GM18909 (cell line): ENCODE results near the gene TTC39C.
A peak's percentile ranks its signal among the peaks of the same experiment; 100 is the strongest.

Experiments
- ATAC-seq: cut with Tn5 transposase; IDR thresholded peaks from one replicate; pipeline ENCODE4 v1.9.1; 2021; ENCODE audit warnings: mild to moderate bottlenecking; ENCODE audit not compliant: unreplicated experiment, poor library complexity

TTC39C gene

GRCh38 chr18:24014062-24014985 lies at the start of gene TTC39C:
Gene TTC39C (plus strand): TSS chr18:24014754. CDS start chr18:24014872, 118 bp downstream.
- ATAC-seq: peak; percentile 45

GRCh38 chr18:23966909-23967308 lies 47.6 kb upstream of the TTC39C start:
- no peak for ATAC-seq

GRCh38 chr18:23967321-23968089 lies 47.0 kb upstream of the TTC39C start:
- peak; percentile 78 for ATAC-seq

DNA sequence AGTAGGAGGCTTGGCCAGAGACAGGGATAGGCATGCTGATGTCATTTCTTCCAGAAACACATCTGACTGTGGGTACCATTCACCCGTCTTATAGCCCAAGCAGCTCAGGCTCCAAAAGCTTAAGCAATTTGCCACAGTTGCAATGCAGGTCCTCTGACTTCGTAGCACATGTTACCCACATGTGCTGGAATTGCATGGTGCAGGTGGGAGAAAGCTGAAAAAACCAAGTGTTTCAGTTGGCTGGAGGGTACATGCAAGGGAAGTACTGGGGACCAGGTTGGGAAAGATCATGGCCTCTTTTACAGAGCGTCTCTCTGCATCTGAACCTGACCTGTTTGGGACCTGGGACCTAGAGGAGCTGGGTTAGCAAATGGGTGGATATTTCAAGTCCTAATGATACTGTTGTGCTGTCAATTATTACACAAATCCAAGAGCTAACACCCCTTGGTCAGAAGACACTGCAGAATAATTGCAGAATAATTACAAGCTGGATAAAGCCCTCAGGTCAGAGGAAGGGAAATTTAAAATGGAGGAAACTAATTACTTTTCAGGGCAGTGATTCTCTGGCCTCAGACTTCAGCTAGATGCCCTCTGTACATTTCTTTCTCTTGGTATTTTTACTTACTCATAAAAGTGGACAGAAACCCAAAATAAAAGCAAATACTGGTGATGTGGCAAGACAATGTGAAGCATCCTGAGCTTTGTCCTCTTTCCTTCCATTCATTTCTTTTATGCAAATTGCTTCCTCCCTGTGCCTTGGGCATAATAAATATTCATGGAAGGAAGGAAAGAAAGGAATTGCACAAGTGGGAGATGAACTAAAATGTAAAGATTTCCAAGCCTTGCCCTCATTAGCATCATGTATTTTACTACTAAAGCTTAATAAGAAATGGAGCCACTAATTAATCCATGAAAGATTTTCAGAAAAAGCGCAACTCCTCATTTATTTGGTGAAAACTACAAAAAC lies 45.6 kb upstream of the TTC39C start:
- no peak for ATAC-seq

GRCh38 chr18:23969664-23970063 lies 44.9 kb upstream of the TTC39C start:
- ATAC-seq: no peak

GRCh38 chr18:23970161-23971096 lies 44.1 kb upstream of the TTC39C start:
- peak; percentile 39 for ATAC-seq

GRCh38 chr18:23971097-23971440 lies 43.5 kb upstream of the TTC39C start:
- no peak for ATAC-seq

DNA sequence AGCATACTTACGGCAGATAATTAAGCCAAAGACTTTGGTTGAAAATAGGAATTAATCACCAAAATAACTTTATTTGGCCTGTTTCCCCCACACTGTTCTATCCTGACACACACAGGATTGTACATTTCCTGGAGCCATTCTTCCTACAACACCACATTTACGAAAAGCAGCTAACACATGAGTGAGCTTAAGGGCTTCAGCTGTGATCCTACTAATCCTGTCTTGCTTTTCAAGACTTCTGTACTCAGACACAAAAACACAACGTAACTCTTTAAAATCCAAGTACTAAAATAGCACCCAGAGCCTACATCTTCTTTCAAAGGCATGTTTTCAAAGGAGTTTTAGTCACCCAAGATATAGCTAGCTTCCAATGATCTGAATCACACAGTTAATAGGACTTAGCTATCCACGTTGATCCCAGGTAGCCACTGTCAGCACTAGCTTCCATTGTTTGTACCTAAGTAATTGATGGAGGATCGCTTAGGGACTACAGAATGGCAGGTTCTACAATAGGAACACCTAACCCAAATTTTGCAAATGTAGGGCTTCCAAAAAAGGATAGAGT lies 42.8 kb upstream of the TTC39C start:
- no peak for ATAC-seq

DNA sequence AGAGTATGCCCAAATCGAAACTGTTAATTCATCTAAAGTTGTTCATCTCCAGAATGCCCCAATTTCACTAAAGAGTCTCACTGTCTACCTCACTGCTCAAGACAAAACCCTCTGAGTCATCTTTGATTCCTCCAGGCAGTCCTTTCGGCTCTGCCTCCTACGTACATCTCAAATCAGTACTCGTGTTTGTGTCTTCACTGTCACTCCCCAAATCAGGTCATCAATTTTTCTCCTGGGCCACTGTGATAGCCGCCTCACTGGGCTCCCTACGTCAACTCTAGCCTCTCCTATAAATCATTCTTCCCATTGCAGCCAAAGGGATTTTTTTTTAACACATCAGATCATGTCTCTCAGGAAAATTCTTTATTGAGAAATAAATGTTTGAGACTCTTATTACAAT lies 42.1 kb upstream of the TTC39C start:
- no peak for ATAC-seq

DNA sequence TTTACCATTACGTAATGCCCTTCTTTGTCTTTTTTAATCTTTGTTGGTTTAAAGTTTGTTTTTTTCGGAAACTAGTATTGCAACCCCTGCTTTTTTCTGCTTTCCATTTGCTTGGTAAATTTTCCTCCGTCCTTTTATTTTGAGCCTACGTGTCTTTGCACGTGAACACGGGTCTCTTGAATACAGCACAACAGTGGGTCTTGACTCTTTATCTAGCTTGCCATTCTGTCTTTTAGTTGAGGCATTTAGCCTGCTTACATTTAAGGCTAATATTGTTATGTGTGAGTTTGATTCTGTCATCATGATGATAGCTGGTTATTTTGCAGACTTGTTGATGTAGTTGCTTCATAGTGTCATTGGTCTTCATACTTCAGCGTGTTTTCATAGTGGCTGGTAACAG lies 37.5 kb upstream of the TTC39C start:
- no peak for ATAC-seq

GRCh38 chr18:23977719-23978483 lies 36.7 kb upstream of the TTC39C start:
- no peak for ATAC-seq

- ATAC-seq: peak; percentile 82
These were observed 33.1 kb upstream of the TTC39C start for GRCh38 chr18:23981369-23981980.

GRCh38 chr18:23982155-23983079 lies 32.1 kb upstream of the TTC39C start:
- no peak for ATAC-seq

DNA sequence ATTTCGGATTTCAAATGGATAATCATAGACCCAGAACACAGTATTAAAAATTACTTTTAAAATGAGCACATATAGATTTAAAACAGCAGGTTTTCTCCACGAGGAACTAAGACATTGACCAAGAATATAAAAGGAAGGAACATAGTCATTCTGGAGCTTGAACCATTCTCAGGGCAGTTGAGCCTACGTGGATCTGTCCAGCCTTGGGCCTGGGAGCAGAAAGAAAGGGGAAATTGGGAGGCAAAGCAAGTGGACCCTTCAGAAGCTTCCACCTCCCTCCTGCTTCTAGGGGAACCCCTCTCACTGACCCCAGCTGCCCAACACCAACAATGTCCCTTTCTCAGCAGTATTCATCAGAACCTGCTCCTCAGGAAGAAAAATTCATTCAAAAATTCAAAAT lies 31.4 kb upstream of the TTC39C start:
- ATAC-seq: no peak

DNA sequence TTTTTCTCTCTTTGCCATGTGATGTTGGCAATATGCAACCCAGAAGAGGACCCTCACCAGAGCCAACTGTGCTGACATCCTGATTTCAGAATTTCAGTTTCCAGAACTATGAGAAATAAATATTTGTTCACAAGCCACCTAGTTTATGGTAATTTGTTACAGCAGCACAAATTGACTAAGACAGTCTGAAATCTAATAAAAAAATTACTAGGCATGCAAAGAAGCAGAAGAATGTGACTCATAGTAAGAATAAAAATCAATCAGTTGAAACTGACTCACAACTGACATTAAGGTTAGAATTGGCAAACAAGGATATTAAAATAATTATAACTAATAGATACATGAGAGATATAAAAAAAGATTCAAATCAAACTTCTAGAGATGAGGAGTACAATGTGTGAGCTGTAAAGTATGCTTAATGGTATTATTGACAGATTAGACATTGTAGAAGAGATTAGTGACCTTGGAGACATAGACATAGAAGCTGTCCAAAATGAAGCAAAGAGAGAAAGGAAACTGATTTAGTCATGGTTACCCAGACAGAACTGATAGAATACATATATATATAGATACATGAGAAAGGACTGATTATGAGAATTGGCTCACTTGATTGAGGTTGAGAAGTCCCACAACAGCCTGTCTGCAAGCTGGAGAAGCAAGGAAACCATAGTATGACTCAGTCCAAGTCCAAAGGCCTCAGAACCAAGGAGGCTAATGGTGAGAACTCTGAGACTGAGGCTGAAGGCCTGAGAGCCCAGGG lies 27.8 kb upstream of the TTC39C start:
- ATAC-seq: peak; percentile 57
